ENCODE data around the gene CCT5.
A peak's percentile ranks its signal among the peaks of the same experiment; 100 is the strongest.

GRCh38 chr5:10307206-10308148 lies 57.4 kb downstream of the CCT5 start, which contains the start of gene CMBL:
- TF ChIP-seq SMC3 (IDR thresholded peaks at IDR 0.05; ENCODE audit: low read depth, low read length) (no peak), GABPA (IDR thresholded peaks at IDR 0.05; ENCODE audit: low read depth) (no peak), YY1 (IDR thresholded peaks at IDR 0.05; ENCODE audit: low read depth) (no peak), EP300 (IDR thresholded peaks at IDR 0.05; ENCODE audit: borderline replicate concordance in 1 of 2, low read depth in 1 of 2, low read length in 1 of 2) (no peak), TAF1 (IDR thresholded peaks at IDR 0.05; ENCODE audit: borderline replicate concordance, low read depth, low read length) (no peak), CTCF (IDR thresholded peaks at IDR 0.05) (no peak), CHD2 (IDR thresholded peaks at IDR 0.05; ENCODE audit: low read length, partially characterized antibody) (no peak), MAX (IDR thresholded peaks at IDR 0.05; ENCODE audit: low read depth) (peak; percentile 70)
